ENCODE results near the gene LMO1. TPM values are rescaled to one million over a fixed set of nuclear protein-coding genes. Genes with fewer than 3 reads are reported as not detected.

The LMO1 gene
- total and polyA plus RNA-seq, 9 of the 15 experiments (the other 6 are each of a cell fraction or from before 2014, with no cell fraction given), result not detected

GRCh38 chr11:8252388-8252787, 11.3 kb downstream of the LMO1 start (continued):
- TF ChIP-seq ZNF668 (CRISPR knock-in tag; IDR thresholded peaks at IDR 0.05) (no peak), ZNF277 (CRISPR knock-in tag; IDR thresholded peaks at IDR 0.05; ENCODE audit: borderline replicate concordance) (no peak), ARNT (IDR thresholded peaks at IDR 0.05) (no peak), MCM2 (IDR thresholded peaks at IDR 0.05; ENCODE audit: low read depth) (no peak), BRD9 (IDR thresholded peaks at IDR 0.05; ENCODE audit: low read depth, partially characterized antibody) (no peak), ZNF133 (CRISPR knock-in tag; IDR thresholded peaks at IDR 0.05) (no peak)

GRCh38 chr11:8251616-8252295, 11.9 kb downstream of the LMO1 start:
- Histone ChIP-seq H3K4me2 (ENCODE audit: insufficient read depth, low read length) (no peak overlapping the region), H3K79me2 (ENCODE audit: control insufficient read depth, insufficient read depth, low read length) (no peaks in the 10 kb centered on the region), H4K20me1 (replicated peaks; ENCODE audit: control insufficient read depth, insufficient read depth, low read length) (no peaks in the 10 kb centered on the region), H3K9ac (ENCODE audit: insufficient read depth in 1 of 2, low read depth in 2 of 2, low read length in 2 of 2) (no peak overlapping the region), H3K9me3 (replicated peaks; ENCODE audit: control insufficient read depth, insufficient read depth, low read depth, low read length) (no peaks in the 10 kb centered on the region), H3K4me3 (no peak overlapping the region), H2AFZ (ENCODE audit: low read depth, low read length) (no peak overlapping the region), H3K4me1 (replicated peaks in 1 of 2; ENCODE audit: control insufficient read depth in 2 of 2, insufficient read depth in 2 of 2, low read length in 2 of 2) (no peaks in the 10 kb centered on the region), H3K9me1 (ENCODE audit: control insufficient read depth, insufficient read depth, low read length) (peaks cover 2% of the 10 kb centered on the region), H3K36me3 (ENCODE audit: control insufficient read depth, insufficient read depth, low read length) (no peaks in the 10 kb centered on the region), H3K27ac (ENCODE audit: extremely low read depth, low read depth, low read length) (no peak overlapping the region), H3K27me3 (ENCODE audit: control insufficient read depth in 2 of 2, insufficient read depth in 2 of 2, low read length in 2 of 2) (peaks cover 13 to 60% of the 10 kb centered on the region in 2 experiments)
- CTCF ChIA-PET (ENCODE audit: low intra/inter-chr PET ratio), result no interaction called here
- DNase-seq (ENCODE audit: extremely low read depth in 1 of 4, low spot score in 3 of 4), result no peak
- no TSS peak for BruUV-seq (replicated peaks)
- WGBS (ENCODE audit: insufficient coverage, low coverage, missing lambda C conversion rate), result 0% methylated on average over 8 of the region's 10 CpGs
- intact Hi-C loops (cut with micrococcal nuclease) (no loop called here), in situ Hi-C loops (cut with MboI) (no loop called here)
- no peak for FAIRE-seq
- no peak for ATAC-seq
- POLR2A ChIA-PET, result no interaction called here
- no peak for TF ChIP-seq ZNF436 (CRISPR knock-in tag; IDR thresholded peaks at IDR 0.05)
- no peak for TF ChIP-seq RBM14 (IDR thresholded peaks at IDR 0.05; ENCODE audit: borderline replicate concordance, insufficient read depth, low read depth, low read length)
- no peak for TF ChIP-seq ZNF561 (CRISPR knock-in tag; conservative IDR thresholded peaks at IDR 0.05)
- no peak for TF ChIP-seq MTA3 (IDR thresholded peaks at IDR 0.05; ENCODE audit: borderline replicate concordance)
- TF ChIP-seq HNRNPL (IDR thresholded peaks at IDR 0.05; ENCODE audit: low read depth, low read length), result no peak
- no peak for TF ChIP-seq FOS (IDR thresholded peaks at IDR 0.05; ENCODE audit: extremely low read depth, insufficient read length)
- no peak for TF ChIP-seq E4F1 (CRISPR knock-in tag; IDR thresholded peaks at IDR 0.05; ENCODE audit: borderline replicate concordance)
- no peak for TF ChIP-seq KAT8 (IDR thresholded peaks at IDR 0.05; ENCODE audit: low read depth)
